ENCODE results near the gene NVL. TPM values are rescaled to one million over a fixed set of nuclear protein-coding genes. Genes with fewer than 3 reads are reported as not detected.
"Not testable (repeated sequence)": the region's sequence is repeated elsewhere in the genome, so short reads cannot be mapped to it uniquely, and the experiment has no call there.

NVL gene
- total RNA-seq, 1 donor from 2014 or later = 46.7 TPM

GRCh38 chr1:224353975-224354925 lies 24.3 kb upstream of the NVL start:
- H3K36me3 Mint-ChIP-seq = peaks cover 8% of the 10 kb centered on the region
- H3K27ac Mint-ChIP-seq = no peak overlapping the region
- no peak overlapping the region for H3K4me3 Mint-ChIP-seq
- TF ChIP-seq, protein P1, sequence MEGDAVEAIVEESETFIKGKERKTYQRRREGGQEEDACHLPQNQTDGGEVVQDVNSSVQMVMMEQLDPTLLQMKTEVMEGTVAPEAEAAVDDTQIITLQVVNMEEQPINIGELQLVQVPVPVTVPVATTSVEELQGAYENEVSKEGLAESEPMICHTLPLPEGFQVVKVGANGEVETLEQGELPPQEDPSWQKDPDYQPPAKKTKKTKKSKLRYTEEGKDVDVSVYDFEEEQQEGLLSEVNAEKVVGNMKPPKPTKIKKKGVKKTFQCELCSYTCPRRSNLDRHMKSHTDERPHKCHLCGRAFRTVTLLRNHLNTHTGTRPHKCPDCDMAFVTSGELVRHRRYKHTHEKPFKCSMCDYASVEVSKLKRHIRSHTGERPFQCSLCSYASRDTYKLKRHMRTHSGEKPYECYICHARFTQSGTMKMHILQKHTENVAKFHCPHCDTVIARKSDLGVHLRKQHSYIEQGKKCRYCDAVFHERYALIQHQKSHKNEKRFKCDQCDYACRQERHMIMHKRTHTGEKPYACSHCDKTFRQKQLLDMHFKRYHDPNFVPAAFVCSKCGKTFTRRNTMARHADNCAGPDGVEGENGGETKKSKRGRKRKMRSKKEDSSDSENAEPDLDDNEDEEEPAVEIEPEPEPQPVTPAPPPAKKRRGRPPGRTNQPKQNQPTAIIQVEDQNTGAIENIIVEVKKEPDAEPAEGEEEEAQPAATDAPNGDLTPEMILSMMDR (conservative IDR thresholded peaks at IDR 0.05) = no peak
- H3K4me1 Mint-ChIP-seq (ENCODE audit: unreplicated experiment) = peaks cover 14% of the 10 kb centered on the region
- H3K9me3 Mint-ChIP-seq = no peaks in the 10 kb centered on the region
- DNase-seq (ENCODE audit: extremely low spot score, unreplicated experiment) = no peak
- H3K27me3 Mint-ChIP-seq = no peaks in the 10 kb centered on the region

- H3K4me1 Mint-ChIP-seq (ENCODE audit: unreplicated experiment); H3K4me3 Mint-ChIP-seq; H3K9me3 Mint-ChIP-seq; H3K27me3 Mint-ChIP-seq; DNase-seq (ENCODE audit: extremely low spot score, unreplicated experiment); H3K27ac Mint-ChIP-seq; H3K36me3 Mint-ChIP-seq: not testable (repeated sequence)
Measured at GRCh38 chr1:224352436-224353085, 22.6 kb upstream of the NVL start.

DNA sequence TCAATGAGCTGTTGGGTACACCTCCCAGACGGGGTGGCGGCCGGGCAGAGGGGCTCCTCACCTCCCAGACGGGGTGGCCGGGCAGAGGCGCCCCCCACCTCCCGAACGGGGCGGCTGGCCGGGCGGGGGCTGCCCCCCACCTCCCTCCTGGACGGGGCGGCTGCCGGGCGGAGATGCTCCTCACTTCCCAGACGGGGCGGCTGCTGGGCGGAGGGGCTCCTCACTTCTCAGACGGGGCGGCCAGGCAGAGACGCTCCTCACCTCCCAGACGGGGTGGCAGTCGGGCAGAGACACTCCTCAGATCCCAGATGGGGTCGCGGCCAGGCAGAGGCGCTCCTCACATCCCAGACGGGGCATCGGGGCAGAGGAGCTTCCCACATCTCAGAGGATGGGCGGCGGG lies 19.7 kb upstream of the NVL start:
- not testable (repeated sequence) for H3K9me3 Mint-ChIP-seq; H3K4me3 Mint-ChIP-seq; H3K27ac Mint-ChIP-seq; H3K4me1 Mint-ChIP-seq (ENCODE audit: unreplicated experiment); DNase-seq (ENCODE audit: extremely low spot score, unreplicated experiment); H3K36me3 Mint-ChIP-seq; H3K27me3 Mint-ChIP-seq

DNA sequence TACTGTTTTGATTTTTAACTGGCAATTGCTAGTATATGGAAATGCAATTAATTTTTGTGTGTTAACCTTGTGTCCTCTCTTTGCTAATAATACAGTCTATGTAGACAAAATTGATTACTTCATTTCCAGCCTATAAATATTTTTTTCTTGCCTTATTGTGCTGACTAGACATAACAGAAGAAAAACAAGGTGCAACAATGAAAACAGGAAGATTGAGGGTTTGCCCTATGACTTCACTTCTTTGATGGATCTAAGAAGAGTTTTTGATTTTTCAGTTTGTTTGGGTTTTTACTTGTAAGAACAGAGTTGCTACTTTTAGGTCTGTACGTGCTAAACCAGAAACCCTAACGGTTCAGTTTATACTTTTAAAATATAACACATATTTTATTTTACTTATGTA lies 18.2 kb upstream of the NVL start:
- TF ChIP-seq, protein P1 (conservative IDR thresholded peaks at IDR 0.05) = no peak
- Mint-ChIP-seq H3K36me3 (no peaks in the 10 kb centered on the region), H3K27me3 (no peaks in the 10 kb centered on the region), H3K4me3 (no peak overlapping the region), H3K4me1 (ENCODE audit: unreplicated experiment) (no peaks in the 10 kb centered on the region), H3K27ac (no peak overlapping the region), H3K9me3 (no peaks in the 10 kb centered on the region)
- DNase-seq (ENCODE audit: extremely low spot score, unreplicated experiment) = no peak

- no peaks in the 10 kb centered on the region for H3K36me3 Mint-ChIP-seq
- H3K9me3 Mint-ChIP-seq = no peaks in the 10 kb centered on the region
- TF ChIP-seq, protein P1 (conservative IDR thresholded peaks at IDR 0.05) = no peak
- H3K27me3 Mint-ChIP-seq = no peaks in the 10 kb centered on the region
- H3K4me3 Mint-ChIP-seq = no peak overlapping the region
- H3K4me1 Mint-ChIP-seq (ENCODE audit: unreplicated experiment) = peaks cover 3% of the 10 kb centered on the region
- no peak for DNase-seq (ENCODE audit: extremely low spot score, unreplicated experiment)
- H3K27ac Mint-ChIP-seq = no peak overlapping the region
Measured at GRCh38 chr1:224343679-224344078, 13.7 kb upstream of the NVL start.

- H3K27ac Mint-ChIP-seq; H3K27me3 Mint-ChIP-seq; H3K9me3 Mint-ChIP-seq; H3K36me3 Mint-ChIP-seq; H3K4me1 Mint-ChIP-seq (ENCODE audit: unreplicated experiment): not testable (repeated sequence)
- peak overlapping the region; percentile 74 for H3K4me3 Mint-ChIP-seq
- peak; percentile 70 for DNase-seq (ENCODE audit: extremely low spot score, unreplicated experiment)
Measured at GRCh38 chr1:224340453-224341384, 10.7 kb upstream of the NVL start.
